ENCODE results near the gene EFNA5.

The EFNA5 gene

DNA sequence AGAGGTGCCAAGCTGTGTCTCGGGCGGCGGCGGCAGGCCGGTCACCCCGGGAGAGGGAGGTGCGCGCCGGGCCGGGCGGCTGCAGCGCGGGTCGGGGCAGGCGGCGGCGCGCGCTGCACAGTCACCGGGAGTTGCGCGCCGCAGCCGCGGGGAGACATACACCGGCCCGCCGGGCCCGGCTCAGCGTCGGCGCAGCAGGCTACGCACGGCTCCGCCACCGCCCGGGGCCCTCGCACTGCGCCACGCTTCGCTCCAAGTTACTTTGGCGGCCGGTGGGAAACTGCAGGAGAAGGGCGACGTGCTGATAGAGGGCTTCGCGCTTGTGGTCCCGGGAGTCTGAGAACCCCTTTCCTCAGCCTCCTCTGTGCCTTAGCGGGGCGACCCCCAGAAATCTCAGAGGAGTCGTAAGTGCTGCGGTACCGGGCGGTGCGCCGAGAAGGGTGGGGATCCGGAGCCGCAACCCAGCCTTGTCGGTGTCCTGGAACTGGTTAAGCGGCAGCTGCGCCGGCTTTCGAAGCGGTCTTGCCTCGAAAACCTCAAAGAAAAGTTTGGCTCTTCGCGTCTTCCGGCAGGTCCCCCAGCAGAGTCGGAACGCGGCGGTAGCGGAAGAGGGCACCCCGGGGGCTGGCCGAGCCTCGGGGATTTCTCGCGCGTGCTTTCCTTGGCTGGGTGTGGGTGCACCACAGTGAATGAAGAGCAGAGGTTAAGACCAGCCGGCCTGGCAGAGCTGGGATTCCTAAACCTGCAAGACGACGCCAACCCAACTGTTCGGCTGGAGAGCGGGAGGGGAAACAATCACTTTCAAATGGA lies at the start of gene EFNA5:
Gene EFNA5 (minus strand): TSS at position 6 of the 810 bp plus-strand sequence.
- DNase-seq (ENCODE audit: low read depth in 2 of 2), result peak; percentile 55 to 65
- H3K4me3 ChIP-seq (replicated peaks in 1 of 2; ENCODE audit: low read depth in 2 of 2, low read length in 2 of 2), result peak within 1 kb of the TSS; percentile 72 to 88
- TF ChIP-seq, protein P1, sequence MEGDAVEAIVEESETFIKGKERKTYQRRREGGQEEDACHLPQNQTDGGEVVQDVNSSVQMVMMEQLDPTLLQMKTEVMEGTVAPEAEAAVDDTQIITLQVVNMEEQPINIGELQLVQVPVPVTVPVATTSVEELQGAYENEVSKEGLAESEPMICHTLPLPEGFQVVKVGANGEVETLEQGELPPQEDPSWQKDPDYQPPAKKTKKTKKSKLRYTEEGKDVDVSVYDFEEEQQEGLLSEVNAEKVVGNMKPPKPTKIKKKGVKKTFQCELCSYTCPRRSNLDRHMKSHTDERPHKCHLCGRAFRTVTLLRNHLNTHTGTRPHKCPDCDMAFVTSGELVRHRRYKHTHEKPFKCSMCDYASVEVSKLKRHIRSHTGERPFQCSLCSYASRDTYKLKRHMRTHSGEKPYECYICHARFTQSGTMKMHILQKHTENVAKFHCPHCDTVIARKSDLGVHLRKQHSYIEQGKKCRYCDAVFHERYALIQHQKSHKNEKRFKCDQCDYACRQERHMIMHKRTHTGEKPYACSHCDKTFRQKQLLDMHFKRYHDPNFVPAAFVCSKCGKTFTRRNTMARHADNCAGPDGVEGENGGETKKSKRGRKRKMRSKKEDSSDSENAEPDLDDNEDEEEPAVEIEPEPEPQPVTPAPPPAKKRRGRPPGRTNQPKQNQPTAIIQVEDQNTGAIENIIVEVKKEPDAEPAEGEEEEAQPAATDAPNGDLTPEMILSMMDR (IDR thresholded peaks at IDR 0.05; ENCODE audit: low read depth, low read length), result no peak

DNA sequence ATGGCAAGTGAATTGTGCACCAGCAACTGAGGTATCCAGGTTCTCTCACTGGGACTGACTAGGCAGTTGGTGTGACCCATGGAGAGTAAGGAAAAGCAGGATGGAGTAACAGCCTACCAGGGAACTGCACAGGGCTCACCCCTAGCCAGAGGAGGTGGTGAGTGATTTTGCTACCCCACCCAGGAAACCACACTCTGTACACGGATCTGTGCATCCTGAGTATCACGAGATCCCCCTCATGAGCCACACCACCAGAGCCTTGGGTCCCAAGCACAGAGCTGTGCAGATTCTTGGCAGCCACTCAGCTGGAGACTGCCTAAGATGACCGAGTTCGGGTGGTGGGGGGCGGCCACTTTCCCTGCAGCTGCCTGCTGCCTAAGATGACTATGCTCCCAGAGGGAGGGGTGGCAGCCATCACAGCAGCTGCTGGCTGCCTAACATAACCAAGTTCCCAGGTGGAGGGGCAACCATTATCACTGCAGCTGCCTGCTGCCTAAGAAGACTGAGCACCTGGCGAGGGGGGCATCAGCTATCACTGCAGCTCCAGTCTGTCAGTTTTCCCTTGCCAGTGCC lies 48.4 kb upstream of the EFNA5 start:
- TF ChIP-seq, protein P1 (IDR thresholded peaks at IDR 0.05; ENCODE audit: low read depth, low read length), result no peak
- DNase-seq (ENCODE audit: low read depth in 2 of 2), result no peak
- H3K4me3 ChIP-seq (replicated peaks in 1 of 2; ENCODE audit: low read depth in 2 of 2, low read length in 2 of 2), result no peak overlapping the region

DNA sequence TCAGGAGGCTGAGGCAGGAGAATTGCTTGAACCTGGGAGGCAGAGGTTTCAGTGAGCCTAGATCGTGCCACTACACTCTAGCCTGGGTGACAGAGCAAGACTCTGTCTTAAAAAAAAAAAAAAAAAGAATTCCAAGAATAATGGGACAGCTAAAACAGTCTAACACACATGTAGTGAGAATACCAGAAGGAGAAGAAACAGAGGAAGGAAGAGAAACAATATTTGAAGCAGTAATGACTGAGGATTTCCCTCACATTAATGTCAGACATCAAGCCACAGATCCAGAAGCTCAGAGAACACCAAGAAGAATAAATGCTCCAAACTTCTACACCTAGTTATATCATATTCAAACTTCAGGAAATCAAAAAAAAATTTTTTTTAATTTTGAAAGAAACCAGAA lies 47.1 kb upstream of the EFNA5 start:
- TF ChIP-seq, protein P1 (IDR thresholded peaks at IDR 0.05; ENCODE audit: low read depth, low read length), result no peak

DNA sequence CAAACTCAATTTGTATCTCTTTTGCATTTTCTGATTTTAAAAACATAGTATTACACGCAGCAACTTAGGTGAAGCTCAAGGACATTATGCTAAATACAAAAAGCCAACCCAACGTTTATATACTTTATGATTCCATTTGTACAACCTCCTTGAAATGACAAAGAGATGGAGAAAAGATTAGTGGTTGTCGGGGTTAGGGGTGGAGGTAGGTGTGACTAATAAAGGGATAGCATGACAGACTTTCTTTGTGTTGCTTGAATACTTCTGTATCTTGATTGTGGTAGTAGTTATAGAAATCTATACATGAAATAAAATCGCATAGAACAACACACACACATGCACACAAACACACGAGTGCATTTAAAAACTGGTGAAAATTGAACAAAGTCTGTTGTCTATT lies 42.5 kb upstream of the EFNA5 start:
- H3K4me3 ChIP-seq (replicated peaks in 1 of 2; ENCODE audit: low read depth in 2 of 2, low read length in 2 of 2), result no peak overlapping the region
- TF ChIP-seq, protein P1 (IDR thresholded peaks at IDR 0.05; ENCODE audit: low read depth, low read length), result no peak
- DNase-seq (ENCODE audit: low read depth in 2 of 2), result no peak

More for the DNA sequence above, 47.1 kb upstream of the EFNA5 start:
- DNase-seq (ENCODE audit: low read depth in 2 of 2), result no peak
- no peak overlapping the region for H3K4me3 ChIP-seq (replicated peaks in 1 of 2; ENCODE audit: low read depth in 2 of 2, low read length in 2 of 2)

DNA sequence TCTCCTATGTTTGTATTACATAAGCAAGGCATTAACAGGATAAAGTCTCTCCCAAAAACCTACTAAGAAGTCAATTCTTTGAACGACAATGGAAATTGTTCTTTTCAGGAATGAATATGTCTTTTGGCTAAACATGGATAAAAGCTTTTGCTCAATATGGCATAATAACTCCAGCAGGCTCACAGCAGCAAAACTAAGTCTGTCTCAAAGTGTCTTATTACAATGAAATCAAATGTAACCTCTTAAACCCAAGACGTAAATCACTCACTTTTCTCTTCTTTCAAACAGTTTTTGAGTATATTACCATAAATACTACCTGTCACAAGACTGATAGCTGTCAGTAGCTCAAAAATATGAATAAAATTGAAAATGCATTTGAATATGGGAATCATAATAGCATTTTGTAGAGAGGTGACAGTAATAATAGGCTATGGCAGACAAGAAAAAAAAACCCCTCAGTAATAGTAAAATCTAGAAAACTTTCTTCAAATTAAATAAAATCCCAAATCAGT lies 41.7 kb upstream of the EFNA5 start:
- TF ChIP-seq, protein P1 (IDR thresholded peaks at IDR 0.05; ENCODE audit: low read depth, low read length), result no peak
- no peak overlapping the region for H3K4me3 ChIP-seq (replicated peaks in 1 of 2; ENCODE audit: low read depth in 2 of 2, low read length in 2 of 2)
- no peak for DNase-seq (ENCODE audit: low read depth in 2 of 2)

DNA sequence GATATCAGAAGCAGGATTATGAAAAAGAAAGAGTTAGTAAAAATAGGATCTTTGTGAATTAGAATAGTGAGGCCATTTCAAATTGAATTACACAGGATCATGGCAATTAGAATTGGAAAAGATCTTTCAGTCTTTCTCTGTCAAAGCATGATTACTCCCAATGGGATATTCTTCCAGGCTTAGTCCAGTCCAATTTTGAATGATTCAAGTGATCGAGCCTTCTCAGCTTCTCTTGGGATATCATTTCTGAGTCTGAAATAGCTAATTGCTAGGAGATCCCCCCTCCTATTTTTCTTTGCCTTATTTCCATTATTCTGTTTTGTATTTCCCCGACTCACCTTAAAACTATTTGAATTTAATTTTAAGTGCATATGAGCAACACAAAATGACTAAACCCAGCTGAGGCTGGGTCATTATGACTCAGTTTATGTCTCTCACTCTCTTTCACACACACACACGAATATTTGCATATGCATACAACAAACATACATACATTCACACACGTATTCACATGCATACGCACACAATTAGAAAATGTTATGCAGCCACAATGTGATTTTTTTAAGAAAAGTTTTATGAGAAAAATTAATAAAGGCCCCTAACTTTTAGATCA lies 34.8 kb upstream of the EFNA5 start:
- H3K4me3 ChIP-seq (replicated peaks in 1 of 2; ENCODE audit: low read depth in 2 of 2, low read length in 2 of 2), result no peak overlapping the region
- peak in 1 of 2 donors; percentile 69 for DNase-seq (ENCODE audit: low read depth in 2 of 2)

More for the DNA sequence above, 34.8 kb upstream of the EFNA5 start:
- TF ChIP-seq, protein P1 (IDR thresholded peaks at IDR 0.05; ENCODE audit: low read depth, low read length), result no peak
